Omental fat pad (tissue), 4 donors: ENCODE measurements around the gene PRIMPOL. TPM values are rescaled to one million over a fixed set of nuclear protein-coding genes. Genes with fewer than 3 reads are reported as not detected.

ENCODE experiments used
- ATAC-seq: fragments of 150-250 bp; one replicate; pipeline ENCODE4 v1.9.1; 2016; ENCODE audit warnings: mild to moderate bottlenecking, moderate library complexity; ENCODE audit not compliant: low FRiP score
- DNase-seq: peaks from one replicate; pipeline ENCODE4 v3.0.0-alpha.2; 2019; ENCODE audit warnings: low spot score
- CTCF ChIP-seq, 3 donors: fragments of 450-650 bp; IDR thresholded peaks; one replicate each; pipeline ENCODE4 v1.5.1; 2016 to 2017; ENCODE audit warnings: antibody characterized with exemption in 3 of 3, mild to moderate bottlenecking in 3 of 3, moderate library complexity in 2 of 3
- total RNA-seq, 4 donors: library from RNA; depleted of rRNA; stranded (reverse); fragments of >200 nt; gene quantifications; one replicate each; pipeline ENCODE4 v1.1.0, GENCODE V29; 2016

Gene PRIMPOL
- total RNA-seq, 4 donors from 2014 or later, result 8.2 to 23.0 (median 13.7) TPM

DNA sequence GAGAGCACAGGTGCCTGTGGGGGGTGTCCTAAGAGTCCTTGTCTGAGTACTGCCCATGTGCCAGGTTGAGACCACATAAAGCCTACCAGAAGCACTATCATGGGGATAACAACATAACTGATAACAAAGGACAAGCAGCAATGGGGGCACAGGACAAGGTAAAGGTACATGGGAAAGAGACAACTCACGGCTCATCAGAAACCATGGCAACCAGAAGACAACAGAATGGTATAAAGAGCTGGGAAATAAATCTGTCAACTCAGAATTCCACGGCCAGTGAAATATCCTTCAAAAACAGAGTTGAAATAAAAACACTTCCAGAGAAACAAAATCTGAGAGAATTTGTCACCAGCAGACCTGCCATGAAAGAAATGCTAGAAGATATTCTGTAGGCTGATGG is 64.3 kb downstream of the PRIMPOL start:
- no peak for TF ChIP-seq CTCF (IDR thresholded peaks at IDR 0.05)
- DNase-seq (no peak), ATAC-seq (no peak)

GRCh38 chr4:184715526-184715925 is 66.0 kb downstream of the PRIMPOL start:
- no peak for TF ChIP-seq CTCF (IDR thresholded peaks at IDR 0.05)
- DNase-seq (no peak), ATAC-seq (no peak)

DNA sequence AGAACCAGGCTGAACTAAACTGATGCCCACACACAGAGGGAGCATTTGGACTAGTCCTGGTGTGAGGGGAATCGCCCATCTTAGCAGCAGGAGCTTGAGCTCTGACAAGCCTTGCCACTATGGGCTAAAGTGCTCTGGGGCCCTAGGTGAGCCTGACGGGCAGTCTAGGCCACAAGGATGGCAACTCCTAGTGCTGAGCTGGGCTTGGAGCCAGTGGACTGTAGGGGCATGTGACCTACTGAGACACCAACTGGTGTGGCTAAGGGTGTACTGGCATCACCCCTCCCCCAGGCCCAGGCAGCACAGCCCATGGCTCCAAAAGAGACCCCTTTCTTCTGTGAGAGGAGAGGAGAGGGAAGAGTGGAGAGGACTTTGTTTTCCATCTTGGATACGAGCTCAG is 69.9 kb downstream of the PRIMPOL start:
- DNase-seq (no peak), ATAC-seq (no peak)
- TF ChIP-seq CTCF (IDR thresholded peaks at IDR 0.05), result no peak

- no peak for ATAC-seq
- no peak for DNase-seq
- no peak for TF ChIP-seq CTCF (IDR thresholded peaks at IDR 0.05)
Observed at GRCh38 chr4:184721254-184721653, 71.7 kb downstream of the PRIMPOL start.

DNA sequence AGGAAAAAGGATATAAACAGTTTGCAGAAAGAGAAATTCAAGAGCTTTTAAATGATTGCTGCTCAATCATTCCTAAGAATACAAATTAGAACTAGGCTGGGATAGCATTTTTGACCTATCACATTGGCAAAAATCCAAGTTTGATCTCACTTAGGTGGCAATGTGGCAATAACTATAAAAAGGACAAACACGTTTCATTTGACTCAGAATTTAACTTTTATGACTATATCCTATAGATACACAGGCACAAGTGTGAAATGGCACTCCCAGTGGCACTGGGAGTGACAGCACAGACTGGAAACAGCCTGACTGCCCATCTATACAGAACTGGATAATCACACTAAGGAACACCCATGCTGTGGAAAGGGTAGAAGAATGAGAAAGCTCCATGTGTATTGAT is 73.3 kb downstream of the PRIMPOL start:
- TF ChIP-seq CTCF (IDR thresholded peaks at IDR 0.05), result no peak
- no peak for DNase-seq
- no peak for ATAC-seq

DNA sequence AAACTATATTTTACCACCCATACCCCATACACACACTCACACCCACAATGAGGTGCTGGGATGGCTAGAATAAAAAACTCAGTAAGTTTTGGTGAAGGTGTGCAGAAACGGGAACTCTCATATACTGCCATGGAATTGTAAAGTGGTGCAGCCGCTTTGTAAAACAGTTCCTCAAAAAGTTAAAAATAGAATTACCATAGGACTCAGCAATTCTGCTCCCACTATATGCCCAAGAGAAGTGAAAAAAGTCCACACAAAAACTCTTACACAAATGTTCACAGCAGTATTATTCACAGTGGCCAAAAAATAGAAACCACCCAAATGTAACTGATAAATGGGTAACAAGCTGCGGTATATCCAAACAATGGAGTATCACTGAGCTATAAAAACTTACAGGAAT is 77.9 kb downstream of the PRIMPOL start:
- no peak for TF ChIP-seq CTCF (IDR thresholded peaks at IDR 0.05)
- ATAC-seq (no peak), DNase-seq (no peak)

GRCh38 chr4:184728858-184729257 is 79.3 kb downstream of the PRIMPOL start:
- no peak for TF ChIP-seq CTCF (IDR thresholded peaks at IDR 0.05)
- ATAC-seq (no peak), DNase-seq (no peak)
